HepG2 (cell line): Measurements from ENCODE around the gene OR1L8. TPM values are rescaled to one million over a fixed set of nuclear protein-coding genes. Genes with fewer than 3 reads are reported as not detected.
A peak's percentile ranks its signal among the peaks of the same experiment; 100 is the strongest.
"Not testable (repeated sequence)": the region's sequence is repeated elsewhere in the genome, so short reads cannot be mapped to it uniquely, and the experiment has no call there.

Experiments
- ATAC-seq: fragments of 200-7000 bp; cut with Tn5 transposase; 3 replicates; pipeline ENCODE4 v1.9.1; 2020; ENCODE audit warnings: mild to moderate bottlenecking, moderate library complexity
- BruUV-seq: library from RNA; stranded (reverse); fragments of 400-500 nt; replicated peaks from 2 replicates; lab custom pipeline; 2021; lab: Mats Ljungman, UMichigan
- CTCF ChIA-PET: fragments of 300-600 bp; formaldehyde crosslinking; extraction: SDS; loops from one replicate; lab custom pipeline; 2021; ENCODE audit warnings: low total read pairs, inconsistent platforms, low intra/inter-chr PET ratio; lab: Yijun Ruan, JAX
- POLR2A ChIA-PET: fragments of 350-600 bp; sonication (Branson Sonifier 250); formaldehyde crosslinking; loops from one replicate; lab custom pipeline; 2020; ENCODE audit warnings: antibody characterized with exemption, inconsistent platforms; lab: Yijun Ruan, JAX
- DNase-seq: peaks from one replicate; pipeline ENCODE4 v3.0.0-alpha.2; 2015; ENCODE audit warnings: low spot score
- FAIRE-seq: peaks from 3 replicates; lab custom pipeline; 2011; peaks lifted over from hg19 to GRCh38; lab: Jason Lieb, UNC
- H2AFZ ChIP-seq: one replicate; pipeline ENCODE4 v1.6.1; 2011; ENCODE audit warnings: low read length, inconsistent platforms
- H3K27ac ChIP-seq: fragments of 300-600 bp; 3 replicates; pipeline ENCODE4 v1.8.0; 2011; ENCODE audit warnings: mixed run types, mild to moderate bottlenecking, mixed read lengths, low read length, inconsistent platforms; ENCODE audit not compliant: insufficient read depth; ENCODE audit errors: extremely low read length
- H3K27me3 ChIP-seq, 2 experiments: fragments of 200-600 bp in 1 of 2; 2 replicates in 1 of 2; 3 replicates in 1 of 2; pipeline versions ENCODE4 v1.6.0 to v1.8.0; 2011; ENCODE audit warnings: low read length in 2 of 2, mild to moderate bottlenecking in 2 of 2, moderate library complexity in 2 of 2, inconsistent platforms in 1 of 2; ENCODE audit not compliant: insufficient read depth in 2 of 2, control insufficient read depth in 1 of 2
- H3K36me3 ChIP-seq, 2 experiments: fragments of 200-600 bp in 1 of 2; replicated peaks in 1 of 2; 2 replicates in 1 of 2; 3 replicates in 1 of 2; pipeline versions ENCODE4 v1.5.1 to v1.8.0; 2011; ENCODE audit warnings: low read length in 2 of 2, inconsistent platforms in 1 of 2; ENCODE audit not compliant: insufficient read depth in 2 of 2, control insufficient read depth in 1 of 2
- H3K4me1 ChIP-seq: 2 replicates; pipeline ENCODE4 v1.5.1; 2012; ENCODE audit warnings: low read length, inconsistent platforms; ENCODE audit not compliant: insufficient read depth
- H3K4me2 ChIP-seq: 2 replicates; pipeline ENCODE4 v1.6.0; 2011; ENCODE audit warnings: low read depth, low read length, inconsistent platforms
- H3K4me3 ChIP-seq, 3 experiments: fragments of 200-600 bp in 1 of 3; sonication (generic), shearing (Covaris generic) in 1 of 3; replicated peaks in 1 of 3; 2 replicates each; pipeline ENCODE4 v1.5.1; 2011 to 2016; ENCODE audit warnings: low read length in 3 of 3, inconsistent platforms in 2 of 3, low read depth in 2 of 3, mild to moderate bottlenecking in 2 of 3, control low read depth in 1 of 3, mixed read lengths in 1 of 3; ENCODE audit not compliant: insufficient read depth in 1 of 3
- H3K79me2 ChIP-seq: one replicate; pipeline ENCODE4 v1.6.1; 2011; ENCODE audit warnings: low read length, inconsistent platforms; ENCODE audit not compliant: insufficient read depth
- H3K9ac ChIP-seq: 2 replicates; pipeline ENCODE4 v1.6.0; 2011; ENCODE audit warnings: mild to moderate bottlenecking, low read depth, low read length, inconsistent platforms; ENCODE audit not compliant: insufficient read depth
- H3K9me3 ChIP-seq: 2 replicates; pipeline ENCODE4 v1.5.1; 2012; ENCODE audit warnings: mild to moderate bottlenecking, low read length
- H4K20me1 ChIP-seq: 2 replicates; pipeline ENCODE4 v1.6.0; 2011; ENCODE audit warnings: inconsistent platforms, mild to moderate bottlenecking, low read length, moderate library complexity; ENCODE audit not compliant: insufficient read depth
- ATF7 ChIP-seq, 2 experiments: fragments of 450-650 bp in 1 of 2; sonication (generic) in 1 of 2; formaldehyde crosslinking in 1 of 2; IDR thresholded peaks; 2 replicates each; pipeline versions ENCODE4 v1.4.0 to v1.6.1; 2016 to 2020; ENCODE audit warnings: antibody characterized with exemption in 1 of 2, mild to moderate bottlenecking in 1 of 2, missing genetic modification reagents in 1 of 2
- ZFP91 ChIP-seq: sonication (generic); formaldehyde crosslinking; IDR thresholded peaks from 2 replicates; pipeline ENCODE4 v1.9.0; 2022; ENCODE audit warnings: missing genetic modification reagents, mild to moderate bottlenecking, borderline replicate concordance
- WGBS: methylation state at CpG from one replicate; pipeline ENCODE4 v1.1.6; 2017; ENCODE audit warnings: low lambda C conversion rate; 5-methylcytosine and 5-hydroxymethylcytosine counted together
- in situ Hi-C: cut with HindIII; loops from 2 replicates; pipeline ENCODE4 v1.10.0; 2017; ENCODE audit warnings: low pct_unique_long_range_greater_than_20kb; ENCODE audit not compliant: extremely low pct_ligation_motif_present
- intact Hi-C: fragments of 100-400 bp; cut with micrococcal nuclease; formaldehyde crosslinking; loops from one replicate; pipeline ENCODE4 v1.10.0; 2022; ENCODE audit not compliant: unreplicated experiment
- polyA plus RNA-seq, 8 experiments: library from polyadenylated mRNA; depleted of rRNA in 3 of 8; stranded (reverse) in 7 of 8; unstranded in 1 of 8; fragments of >200 nt; fragmentation: Illumina TruSeq in 4 of 8; extraction: Trizol in 4 of 8; gene quantifications; 2 replicates each; pipeline versions ENCODE4 v1.2.1 to v1.2.3, GENCODE V29; 2011 to 2016; ENCODE audit warnings: low read depth in 4 of 8, missing spikeins in 1 of 8, mixed read lengths in 1 of 8; ENCODE audit not compliant: insufficient read depth in 1 of 8
- total RNA-seq, 5 experiments: library from RNA; depleted of rRNA; stranded (reverse); fragments of >200 nt; fragmentation: Illumina TruSeq; extraction: Trizol; gene quantifications; 2 replicates each; pipeline ENCODE4 v1.2.3, GENCODE V29; 2016; ENCODE audit warnings: low read depth in 1 of 5

The OR1L8 gene
- total and polyA plus RNA-seq, 2 of the 13 experiments (the other 11 are each of a cell fraction or from before 2014, with no cell fraction given), result not detected

- 0% methylated on average over 1 of the region's 1 CpG for WGBS
- in situ Hi-C loops, result no loop called here
- Histone ChIP-seq H3K9ac (no peak overlapping the region), H4K20me1 (no peaks in the 10 kb centered on the region), H3K4me2 (no peak overlapping the region), H3K79me2 (no peaks in the 10 kb centered on the region), H3K27me3 (no peaks in the 10 kb centered on the region), H3K36me3 (no peaks in the 10 kb centered on the region), H2AFZ (no peak overlapping the region), H3K4me1 (no peaks in the 10 kb centered on the region), H3K9me3 (peaks cover 8% of the 10 kb centered on the region; the same call in 1 of the 2 replicates)
- DNase-seq, result no peak
- no TSS peak for BruUV-seq
- POLR2A ChIA-PET, result no interaction called here
- CTCF ChIA-PET, result no interaction called here
- TF ChIP-seq ZFP91 (CRISPR knock-in tag) (no peak), ATF7 (IDR thresholded peaks at IDR 0.05) (peak; percentile 89), ATF7 (CRISPR knock-in tag; IDR thresholded peaks at IDR 0.05) (no peak)
- TF ChIP-seq, all 625 proteins: peak for 1
- Histone ChIP-seq H3K4me3 (no peak overlapping the region), H3K27ac (no peak overlapping the region)
- FAIRE-seq, result no peak
- no peak for ATAC-seq
- intact Hi-C loops, result no loop called here
Measured at GRCh38 chr9:122536134-122536533, 47.0 kb downstream of the OR1L8 start.

- H3K36me3 ChIP-seq, H3K4me2 ChIP-seq, ATAC-seq, H3K4me3 ChIP-seq, H3K79me2 ChIP-seq, FAIRE-seq, DNase-seq, H3K27me3 ChIP-seq, BruUV-seq, POLR2A ChIA-PET, intact Hi-C loops, H3K9ac ChIP-seq, H3K27ac ChIP-seq, H2AFZ ChIP-seq, H3K9me3 ChIP-seq, in situ Hi-C loops, CTCF ChIA-PET, H4K20me1 ChIP-seq, H3K4me1 ChIP-seq: not testable (repeated sequence)
- 9% methylated on average over 4 of the region's 4 CpGs for WGBS
Measured at GRCh38 chr9:122531157-122531556, 52.0 kb downstream of the OR1L8 start.
